GM12872 (cell line): Measurements from ENCODE around the gene PPP1R18.

Experiments used
- TF ChIP-seq, protein P1 (sequence below): IDR thresholded peaks from 3 replicates; pipeline ENCODE4 v1.5.1; 2011; ENCODE audit warnings: low read depth, mild to moderate bottlenecking, low read length, moderate library complexity; ENCODE audit not compliant: insufficient read depth

Gene PPP1R18

DNA sequence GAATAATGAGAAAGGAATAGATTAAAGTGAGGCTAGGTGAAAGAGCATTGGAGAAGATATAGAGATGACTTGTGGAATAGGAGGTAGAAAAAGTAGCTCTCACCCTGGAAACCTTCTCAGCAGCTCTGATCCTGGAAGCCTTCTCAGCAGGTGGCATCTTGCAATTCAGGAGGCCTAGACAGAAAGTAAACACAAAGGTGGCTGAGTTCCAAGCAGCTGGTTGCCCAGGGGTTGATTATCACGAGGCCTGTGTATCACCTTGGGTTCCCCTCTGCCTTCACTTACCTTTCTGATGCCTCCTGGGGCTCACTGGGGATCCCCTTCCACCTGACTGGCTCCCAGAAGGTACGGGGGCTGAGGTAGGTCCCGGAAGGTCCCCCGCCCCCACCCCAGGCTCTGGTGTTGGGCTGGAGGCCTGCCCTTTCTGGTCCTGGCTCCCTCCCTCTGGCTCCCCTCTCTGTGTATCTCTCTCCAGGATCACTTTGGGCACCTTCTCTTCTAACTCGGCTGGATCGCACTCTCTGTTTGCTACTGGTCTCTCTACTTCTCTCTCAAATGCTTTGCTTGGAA, 20.9 kb upstream of the PPP1R18 start:
- TF ChIP-seq, protein P1, sequence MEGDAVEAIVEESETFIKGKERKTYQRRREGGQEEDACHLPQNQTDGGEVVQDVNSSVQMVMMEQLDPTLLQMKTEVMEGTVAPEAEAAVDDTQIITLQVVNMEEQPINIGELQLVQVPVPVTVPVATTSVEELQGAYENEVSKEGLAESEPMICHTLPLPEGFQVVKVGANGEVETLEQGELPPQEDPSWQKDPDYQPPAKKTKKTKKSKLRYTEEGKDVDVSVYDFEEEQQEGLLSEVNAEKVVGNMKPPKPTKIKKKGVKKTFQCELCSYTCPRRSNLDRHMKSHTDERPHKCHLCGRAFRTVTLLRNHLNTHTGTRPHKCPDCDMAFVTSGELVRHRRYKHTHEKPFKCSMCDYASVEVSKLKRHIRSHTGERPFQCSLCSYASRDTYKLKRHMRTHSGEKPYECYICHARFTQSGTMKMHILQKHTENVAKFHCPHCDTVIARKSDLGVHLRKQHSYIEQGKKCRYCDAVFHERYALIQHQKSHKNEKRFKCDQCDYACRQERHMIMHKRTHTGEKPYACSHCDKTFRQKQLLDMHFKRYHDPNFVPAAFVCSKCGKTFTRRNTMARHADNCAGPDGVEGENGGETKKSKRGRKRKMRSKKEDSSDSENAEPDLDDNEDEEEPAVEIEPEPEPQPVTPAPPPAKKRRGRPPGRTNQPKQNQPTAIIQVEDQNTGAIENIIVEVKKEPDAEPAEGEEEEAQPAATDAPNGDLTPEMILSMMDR, result no peak

DNA sequence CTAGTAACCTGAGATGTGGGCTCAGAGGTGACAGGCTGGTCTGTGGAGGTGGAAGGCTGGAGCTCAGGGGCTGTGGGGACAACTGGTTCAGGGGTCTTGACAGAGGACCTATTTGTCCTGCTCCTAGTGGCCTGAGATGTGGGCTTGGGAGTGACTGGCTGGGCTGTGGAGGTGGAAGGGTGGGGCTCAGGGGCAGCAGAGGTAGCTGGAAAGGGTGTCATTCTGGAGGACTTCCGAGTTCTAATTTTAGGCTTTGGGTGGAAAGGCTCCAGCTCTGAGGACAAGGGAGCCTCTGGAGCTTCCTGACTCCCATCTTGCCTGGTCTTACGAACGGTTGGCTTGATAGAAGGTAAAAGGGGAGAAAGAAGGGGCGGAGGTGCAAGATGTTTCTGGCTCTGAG, 19.2 kb upstream of the PPP1R18 start:
- TF ChIP-seq, protein P1, result no peak

DNA sequence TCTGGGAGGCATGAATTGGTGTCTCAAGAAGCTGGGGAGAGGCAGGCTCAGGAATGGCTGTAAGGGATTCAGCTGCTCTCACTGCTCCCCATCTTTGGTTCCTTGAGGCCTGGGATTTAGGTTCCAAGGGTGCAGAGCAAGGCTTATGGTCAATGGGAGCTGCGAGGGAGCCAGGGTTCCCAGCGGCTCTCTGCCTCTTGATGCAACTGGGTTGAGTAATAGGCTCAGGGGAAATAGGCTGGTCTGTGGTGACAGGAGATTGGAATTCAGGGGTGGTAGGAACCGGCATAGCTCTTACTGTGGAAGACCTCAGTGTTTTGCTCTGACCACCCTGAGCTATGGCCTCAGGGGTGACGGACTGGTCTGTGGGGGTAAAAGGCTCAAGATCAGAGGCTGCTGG, 17.4 kb upstream of the PPP1R18 start:
- TF ChIP-seq, protein P1, result no peak

DNA sequence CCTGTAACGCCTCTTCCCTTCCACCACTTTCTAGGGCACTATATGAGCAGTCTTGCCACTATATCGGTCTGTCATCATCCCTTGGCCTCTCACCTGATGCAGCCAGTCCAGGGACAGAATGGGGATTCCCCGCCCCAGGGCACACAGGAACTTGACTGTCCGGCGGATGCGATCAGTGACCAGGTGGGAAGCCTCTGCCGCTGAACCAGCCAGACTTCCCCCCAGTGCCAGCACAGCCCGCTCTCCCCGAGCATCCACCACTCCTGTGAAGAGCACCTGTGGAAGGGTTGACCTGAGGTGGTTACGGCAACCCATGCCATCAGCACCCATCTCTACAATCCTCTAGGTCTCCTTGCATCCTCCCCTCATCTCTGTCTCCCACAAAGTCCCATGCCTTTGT, 16.6 kb upstream of the PPP1R18 start:
- TF ChIP-seq, protein P1, result no peak

DNA sequence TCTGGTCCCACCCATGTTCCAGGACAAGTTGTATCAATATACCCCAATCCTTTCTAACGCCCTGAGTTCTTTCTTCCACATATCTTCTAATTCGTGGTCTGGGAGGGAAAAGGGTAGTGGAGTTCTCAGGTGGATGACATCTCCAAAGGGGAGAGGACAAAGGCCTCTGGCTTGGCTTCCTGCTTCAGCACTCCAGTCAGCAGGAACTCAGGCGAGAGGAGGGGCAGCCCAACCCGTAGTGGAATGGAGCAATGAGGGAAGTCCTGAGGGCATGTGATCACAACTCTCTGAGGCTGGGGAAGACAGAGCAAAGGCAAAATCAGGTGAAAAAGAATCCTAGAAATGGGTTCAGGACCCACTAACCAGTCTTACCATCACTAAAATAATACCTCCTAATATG, 13.9 kb upstream of the PPP1R18 start:
- TF ChIP-seq, protein P1, result no peak

DNA sequence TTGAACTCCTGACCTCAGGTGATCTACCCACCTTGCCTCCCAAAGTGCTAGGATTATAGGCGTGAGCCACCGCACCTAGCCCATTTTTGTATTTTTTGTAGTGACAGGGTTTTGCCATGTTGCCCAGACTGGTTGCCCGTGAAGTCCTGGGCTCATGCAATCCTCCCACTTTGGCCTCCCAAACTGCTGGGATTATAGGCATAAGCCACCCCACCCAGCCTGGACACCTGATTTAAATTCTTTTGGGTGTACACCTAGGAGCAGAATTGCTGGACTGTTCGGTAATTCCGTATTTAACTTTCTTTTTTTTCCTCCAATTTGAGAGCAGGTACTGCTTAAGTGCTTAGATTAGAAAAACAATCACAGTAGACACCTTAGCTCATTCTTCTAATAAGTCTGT, 10.0 kb upstream of the PPP1R18 start:
- TF ChIP-seq, protein P1, result no peak

DNA sequence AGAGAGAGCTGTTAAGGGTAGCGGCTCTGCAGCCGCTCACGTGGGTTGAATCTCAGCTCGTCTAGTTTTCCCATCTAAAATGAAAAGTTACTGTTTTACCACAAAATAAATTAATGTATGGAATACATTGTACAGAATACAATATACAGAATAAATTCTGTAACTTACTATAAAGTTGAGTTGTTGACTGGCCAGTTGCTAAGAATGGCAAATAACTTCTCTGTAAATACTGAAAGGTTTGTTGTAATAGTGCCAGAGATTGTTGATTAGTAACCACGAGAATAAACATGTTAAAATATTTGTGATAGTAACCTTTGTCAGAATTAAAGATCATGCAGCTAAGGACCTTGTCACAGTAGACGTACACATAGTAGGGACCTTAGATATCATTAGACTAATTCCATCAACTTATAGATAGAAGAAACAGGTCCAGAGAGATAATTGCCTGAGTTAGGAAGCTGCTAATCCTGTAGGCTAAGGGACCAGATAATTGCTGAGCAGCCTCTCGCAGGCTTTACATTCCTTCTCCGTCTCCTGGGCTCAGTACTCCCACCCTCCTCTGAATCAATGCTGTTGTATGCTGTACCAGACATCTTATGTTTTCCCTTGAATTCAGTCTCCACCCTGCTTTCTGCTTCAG, 4.9 kb upstream of the PPP1R18 start:
- TF ChIP-seq, protein P1, result no peak
